Measurements from ENCODE around the gene SDR42E1. TPM values are rescaled to one million over a fixed set of nuclear protein-coding genes. Genes with fewer than 3 reads are reported as not detected.

The SDR42E1 gene
- total RNA-seq, 1 donor from 2014 or later, result 4.2 TPM

GRCh38 chr16:82049484-82049883 lies 38.2 kb upstream of the SDR42E1 start:
- Histone ChIP-seq H3K9me3 (no peaks in the 10 kb centered on the region), H3K27ac (no peak overlapping the region), H3K4me1 (no peaks in the 10 kb centered on the region), H3K27me3 (no peaks in the 10 kb centered on the region), H3K4me3 (no peak overlapping the region), H3K36me3 (no peaks in the 10 kb centered on the region)
- intact Hi-C loops (cut with DNase I), result no loop called here
- TF ChIP-seq CTCF (IDR thresholded peaks at IDR 0.05), result no peak
- no peak for TF ChIP-seq POLR2AphosphoS5 (IDR thresholded peaks at IDR 0.05; ENCODE audit: insufficient read depth in 1 of 2, low read depth in 1 of 2)
- TF ChIP-seq POLR2A (IDR thresholded peaks at IDR 0.05), result no peak
- DNase-seq (ENCODE audit: extremely low spot score in 2 of 2), result no peak

- no peaks in the 10 kb centered on the region for H3K4me1 ChIP-seq
- no peak for TF ChIP-seq POLR2AphosphoS5 (IDR thresholded peaks at IDR 0.05; ENCODE audit: insufficient read depth in 1 of 2, low read depth in 1 of 2)
- no peak for TF ChIP-seq CTCF (IDR thresholded peaks at IDR 0.05)
- TF ChIP-seq POLR2A (IDR thresholded peaks at IDR 0.05), result no peak
- no peak overlapping the region for H3K27ac ChIP-seq
- H3K4me3 ChIP-seq, result no peak overlapping the region
- H3K36me3 ChIP-seq, result no peaks in the 10 kb centered on the region
- H3K27me3 ChIP-seq, result no peaks in the 10 kb centered on the region
- no peak for DNase-seq (ENCODE audit: extremely low spot score in 2 of 2)
- H3K9me3 ChIP-seq, result no peaks in the 10 kb centered on the region
- intact Hi-C loops (cut with DNase I), result no loop called here
Observed at GRCh38 chr16:82047787-82048186, 36.5 kb upstream of the SDR42E1 start.

GRCh38 chr16:82047374-82047773 lies 36.1 kb upstream of the SDR42E1 start:
- Histone ChIP-seq H3K4me3 (no peak overlapping the region), H3K9me3 (no peaks in the 10 kb centered on the region), H3K36me3 (no peaks in the 10 kb centered on the region), H3K4me1 (no peaks in the 10 kb centered on the region), H3K27ac (no peak overlapping the region), H3K27me3 (no peaks in the 10 kb centered on the region)
- DNase-seq (ENCODE audit: extremely low spot score in 2 of 2), result no peak
- intact Hi-C loops (cut with DNase I), result no loop called here
- no peak for TF ChIP-seq POLR2AphosphoS5 (IDR thresholded peaks at IDR 0.05; ENCODE audit: insufficient read depth in 1 of 2, low read depth in 1 of 2)
- TF ChIP-seq POLR2A (IDR thresholded peaks at IDR 0.05), result no peak
- TF ChIP-seq CTCF (IDR thresholded peaks at IDR 0.05), result no peak

GRCh38 chr16:82046941-82047340 lies 35.7 kb upstream of the SDR42E1 start:
- H3K4me1 ChIP-seq, result no peaks in the 10 kb centered on the region
- intact Hi-C loops (cut with DNase I), result no loop called here
- no peak for DNase-seq (ENCODE audit: extremely low spot score in 2 of 2)
- no peaks in the 10 kb centered on the region for H3K9me3 ChIP-seq
- no peaks in the 10 kb centered on the region for H3K27me3 ChIP-seq
- TF ChIP-seq CTCF (IDR thresholded peaks at IDR 0.05) (no peak), POLR2AphosphoS5 (IDR thresholded peaks at IDR 0.05; ENCODE audit: insufficient read depth in 1 of 2, low read depth in 1 of 2) (no peak), POLR2A (IDR thresholded peaks at IDR 0.05) (no peak)
- no peak overlapping the region for H3K27ac ChIP-seq
- no peaks in the 10 kb centered on the region for H3K36me3 ChIP-seq
- no peak overlapping the region for H3K4me3 ChIP-seq

GRCh38 chr16:82046541-82046940 lies 35.3 kb upstream of the SDR42E1 start:
- Histone ChIP-seq H3K36me3 (no peaks in the 10 kb centered on the region), H3K27ac (no peak overlapping the region), H3K9me3 (no peaks in the 10 kb centered on the region), H3K27me3 (no peaks in the 10 kb centered on the region), H3K4me3 (no peak overlapping the region), H3K4me1 (no peaks in the 10 kb centered on the region)
- intact Hi-C loops (cut with DNase I), result no loop called here
- TF ChIP-seq POLR2AphosphoS5 (IDR thresholded peaks at IDR 0.05; ENCODE audit: insufficient read depth in 1 of 2, low read depth in 1 of 2) (no peak), POLR2A (IDR thresholded peaks at IDR 0.05) (no peak), CTCF (IDR thresholded peaks at IDR 0.05) (no peak)
- DNase-seq (ENCODE audit: extremely low spot score in 2 of 2), result no peak
